GM21390 (cell line): Measurements from ENCODE around the gene ADGRV1.
"Not testable (repeated sequence)": the region's sequence is repeated elsewhere in the genome, so short reads cannot be mapped to it uniquely, and the experiment has no call there.

Experiments
- ATAC-seq: cut with Tn5 transposase; IDR thresholded peaks from one replicate; pipeline ENCODE4 v1.9.1; 2021; ENCODE audit not compliant: unreplicated experiment

Gene ADGRV1

GRCh38 chr5:90598293-90598692 is 39.7 kb downstream of the ADGRV1 start:
- ATAC-seq = no peak

- ATAC-seq = not testable (repeated sequence)
Observed at GRCh38 chr5:90600307-90600706, 41.7 kb downstream of the ADGRV1 start.

- ATAC-seq = no peak
Observed at GRCh38 chr5:90601468-90601867, 42.9 kb downstream of the ADGRV1 start.

- peak; percentile 60 for ATAC-seq
Observed at GRCh38 chr5:90602681-90603080, 44.1 kb downstream of the ADGRV1 start.

GRCh38 chr5:90606539-90606938 is 47.9 kb downstream of the ADGRV1 start:
- no peak for ATAC-seq

GRCh38 chr5:90612919-90613318 is 54.3 kb downstream of the ADGRV1 start:
- peak; percentile 99 for ATAC-seq

GRCh38 chr5:90613459-90613858 is 54.9 kb downstream of the ADGRV1 start:
- ATAC-seq = no peak

- no peak for ATAC-seq
Observed at GRCh38 chr5:90613918-90614504, 55.4 kb downstream of the ADGRV1 start.

- no peak for ATAC-seq
Observed at GRCh38 chr5:90615355-90615754, 56.8 kb downstream of the ADGRV1 start.

- ATAC-seq = no peak
Observed at GRCh38 chr5:90618071-90618470, 59.5 kb downstream of the ADGRV1 start.

GRCh38 chr5:90619762-90620161 is 61.2 kb downstream of the ADGRV1 start:
- ATAC-seq = not testable (repeated sequence)

GRCh38 chr5:90621848-90622247 is 63.3 kb downstream of the ADGRV1 start:
- ATAC-seq = no peak

- no peak for ATAC-seq
Observed at GRCh38 chr5:90626493-90626892, 67.9 kb downstream of the ADGRV1 start.

- no peak for ATAC-seq
Observed at GRCh38 chr5:90628492-90628891, 69.9 kb downstream of the ADGRV1 start.

GRCh38 chr5:90632791-90633190 is 74.2 kb downstream of the ADGRV1 start:
- no peak for ATAC-seq

- no peak for ATAC-seq
Observed at GRCh38 chr5:90636948-90637347, 78.4 kb downstream of the ADGRV1 start.

- no peak for ATAC-seq
Observed at GRCh38 chr5:90637731-90638130, 79.1 kb downstream of the ADGRV1 start.

- no peak for ATAC-seq
Observed at GRCh38 chr5:90638878-90639277, 80.3 kb downstream of the ADGRV1 start.

GRCh38 chr5:90640484-90641059 is 82.0 kb downstream of the ADGRV1 start:
- ATAC-seq = peak; percentile 55

GRCh38 chr5:90641528-90641927 is 82.9 kb downstream of the ADGRV1 start:
- no peak for ATAC-seq

- no peak for ATAC-seq
Observed at GRCh38 chr5:90642706-90643229, 84.2 kb downstream of the ADGRV1 start.

- ATAC-seq = no peak
Observed at GRCh38 chr5:90644132-90644531, 85.5 kb downstream of the ADGRV1 start.
